Nephron (organoid): ENCODE measurements around the gene MACROD2.

Experiments
- H3K27ac Mint-ChIP-seq, 3 experiments: 2 replicates each; pipeline ENCODE4 v1.8.0; 2020; ENCODE audit warnings: mixed read lengths in 3 of 3, mild to moderate bottlenecking in 2 of 3, moderate library complexity in 1 of 3
- H3K27me3 Mint-ChIP-seq: 2 replicates; pipeline ENCODE4 v1.8.0; 2021; ENCODE audit warnings: low read depth, mild to moderate bottlenecking, moderate library complexity, mixed read lengths
- H3K36me3 Mint-ChIP-seq: 2 replicates; pipeline ENCODE4 v1.8.0; 2020; ENCODE audit warnings: low read depth, mixed read lengths
- H3K4me1 Mint-ChIP-seq: 2 replicates; pipeline ENCODE4 v1.8.0; 2020; ENCODE audit warnings: mixed read lengths
- H3K4me3 Mint-ChIP-seq, 3 experiments: 2 replicates each; pipeline ENCODE4 v1.8.0; 2020; ENCODE audit warnings: mild to moderate bottlenecking in 3 of 3, mixed read lengths in 3 of 3, moderate library complexity in 2 of 3
- H3K9me3 Mint-ChIP-seq: 2 replicates; pipeline ENCODE4 v1.8.0; 2020; ENCODE audit warnings: mixed read lengths
- CTCF ChIP-seq, 3 experiments: fragments of 200-600 bp; sonication (generic); IDR thresholded peaks; one replicate each; pipeline ENCODE4 v1.5.0; 2021; ENCODE audit warnings: antibody characterized with exemption in 3 of 3; ENCODE audit not compliant: unreplicated experiment in 3 of 3

The MACROD2 gene

GRCh38 chr20:16081421-16081820, 2086.1 kb downstream of the MACROD2 start:
- Mint-ChIP-seq H3K4me3 (no peak overlapping the region), H3K9me3 (peaks cover 12% of the 10 kb centered on the region), H3K27ac (no peak overlapping the region), H3K4me1 (peaks cover 21% of the 10 kb centered on the region), H3K27me3 (no peaks in the 10 kb centered on the region), H3K36me3 (no peaks in the 10 kb centered on the region)
- TF ChIP-seq CTCF (IDR thresholded peaks at IDR 0.05; ENCODE audit: unreplicated experiment in 3 of 3): no peak

- Mint-ChIP-seq H3K9me3 (peaks cover 17% of the 10 kb centered on the region), H3K27me3 (no peaks in the 10 kb centered on the region), H3K36me3 (no peaks in the 10 kb centered on the region), H3K27ac (no peak overlapping the region), H3K4me3 (no peak overlapping the region), H3K4me1 (peaks cover 21% of the 10 kb centered on the region)
- no peak for TF ChIP-seq CTCF (IDR thresholded peaks at IDR 0.05; ENCODE audit: unreplicated experiment in 3 of 3)
These were observed 2086.8 kb downstream of the MACROD2 start for GRCh38 chr20:16082051-16082550.

- H3K9me3 Mint-ChIP-seq: peaks cover 26% of the 10 kb centered on the region
- no peak overlapping the region for H3K27ac Mint-ChIP-seq
- H3K4me1 Mint-ChIP-seq: peaks cover 16% of the 10 kb centered on the region
- TF ChIP-seq CTCF (IDR thresholded peaks at IDR 0.05; ENCODE audit: unreplicated experiment in 3 of 3): no peak
- no peaks in the 10 kb centered on the region for H3K27me3 Mint-ChIP-seq
- H3K36me3 Mint-ChIP-seq: no peaks in the 10 kb centered on the region
- no peak overlapping the region for H3K4me3 Mint-ChIP-seq
These were observed 2088.4 kb downstream of the MACROD2 start for GRCh38 chr20:16083639-16084280.

- no peaks in the 10 kb centered on the region for H3K36me3 Mint-ChIP-seq
- peaks cover 6% of the 10 kb centered on the region for H3K9me3 Mint-ChIP-seq
- H3K4me1 Mint-ChIP-seq: no peaks in the 10 kb centered on the region
- H3K27ac Mint-ChIP-seq: no peak overlapping the region
- no peak overlapping the region for H3K4me3 Mint-ChIP-seq
- no peak for TF ChIP-seq CTCF (IDR thresholded peaks at IDR 0.05; ENCODE audit: unreplicated experiment in 3 of 3)
- H3K27me3 Mint-ChIP-seq: no peaks in the 10 kb centered on the region
These were observed 2099.9 kb downstream of the MACROD2 start for GRCh38 chr20:16095226-16095625.

- Mint-ChIP-seq H3K36me3 (no peaks in the 10 kb centered on the region), H3K4me1 (no peaks in the 10 kb centered on the region), H3K4me3 (no peak overlapping the region), H3K27ac (no peak overlapping the region), H3K27me3 (peaks cover 4% of the 10 kb centered on the region), H3K9me3 (peaks cover 6% of the 10 kb centered on the region)
- TF ChIP-seq CTCF (IDR thresholded peaks at IDR 0.05; ENCODE audit: unreplicated experiment in 3 of 3): no peak
These were observed 2101.5 kb downstream of the MACROD2 start for GRCh38 chr20:16096756-16097326.

- Mint-ChIP-seq H3K27ac (no peak overlapping the region), H3K4me1 (no peaks in the 10 kb centered on the region), H3K9me3 (peaks cover 2% of the 10 kb centered on the region), H3K27me3 (peaks cover 4% of the 10 kb centered on the region), H3K36me3 (no peaks in the 10 kb centered on the region), H3K4me3 (no peak overlapping the region)
- no peak for TF ChIP-seq CTCF (IDR thresholded peaks at IDR 0.05; ENCODE audit: unreplicated experiment in 3 of 3)
These were observed 2102.5 kb downstream of the MACROD2 start for GRCh38 chr20:16097788-16098187.
